IPS-20b (cell line): ENCODE measurements around the gene BCAP29.
"Not testable (repeated sequence)": the region's sequence is repeated elsewhere in the genome, so short reads cannot be mapped to it uniquely, and the experiment has no call there.

Source experiments
- H3K27ac ChIP-seq: one replicate; pipeline ENCODE4 v1.5.1; 2013; ENCODE audit warnings: low read length
- H3K27me3 ChIP-seq: 2 replicates; pipeline ENCODE4 v1.6.1; 2013; ENCODE audit warnings: mild to moderate bottlenecking, low read length, inconsistent platforms; ENCODE audit not compliant: insufficient read depth
- H3K36me3 ChIP-seq: 2 replicates; pipeline ENCODE4 v1.6.1; 2013; ENCODE audit warnings: low read depth, mild to moderate bottlenecking, inconsistent platforms, low read length, moderate library complexity; ENCODE audit not compliant: insufficient read depth
- H3K4me1 ChIP-seq: 2 replicates; pipeline ENCODE4 v1.6.1; 2013; ENCODE audit warnings: mild to moderate bottlenecking, control low read depth, inconsistent platforms, low read length, moderate library complexity; ENCODE audit not compliant: insufficient read depth
- H3K4me3 ChIP-seq: 2 replicates; pipeline ENCODE4 v1.5.1; 2013; ENCODE audit warnings: mild to moderate bottlenecking, low read length, inconsistent platforms
- H3K9ac ChIP-seq: 2 replicates; pipeline ENCODE4 v1.6.1; 2013; ENCODE audit warnings: low read depth, mild to moderate bottlenecking, inconsistent platforms, low read length, moderate library complexity
- H3K9me3 ChIP-seq: 2 replicates; pipeline ENCODE4 v1.6.1; 2013; ENCODE audit warnings: mild to moderate bottlenecking, low read depth, low read length, inconsistent platforms; ENCODE audit not compliant: insufficient read depth

The BCAP29 gene

DNA sequence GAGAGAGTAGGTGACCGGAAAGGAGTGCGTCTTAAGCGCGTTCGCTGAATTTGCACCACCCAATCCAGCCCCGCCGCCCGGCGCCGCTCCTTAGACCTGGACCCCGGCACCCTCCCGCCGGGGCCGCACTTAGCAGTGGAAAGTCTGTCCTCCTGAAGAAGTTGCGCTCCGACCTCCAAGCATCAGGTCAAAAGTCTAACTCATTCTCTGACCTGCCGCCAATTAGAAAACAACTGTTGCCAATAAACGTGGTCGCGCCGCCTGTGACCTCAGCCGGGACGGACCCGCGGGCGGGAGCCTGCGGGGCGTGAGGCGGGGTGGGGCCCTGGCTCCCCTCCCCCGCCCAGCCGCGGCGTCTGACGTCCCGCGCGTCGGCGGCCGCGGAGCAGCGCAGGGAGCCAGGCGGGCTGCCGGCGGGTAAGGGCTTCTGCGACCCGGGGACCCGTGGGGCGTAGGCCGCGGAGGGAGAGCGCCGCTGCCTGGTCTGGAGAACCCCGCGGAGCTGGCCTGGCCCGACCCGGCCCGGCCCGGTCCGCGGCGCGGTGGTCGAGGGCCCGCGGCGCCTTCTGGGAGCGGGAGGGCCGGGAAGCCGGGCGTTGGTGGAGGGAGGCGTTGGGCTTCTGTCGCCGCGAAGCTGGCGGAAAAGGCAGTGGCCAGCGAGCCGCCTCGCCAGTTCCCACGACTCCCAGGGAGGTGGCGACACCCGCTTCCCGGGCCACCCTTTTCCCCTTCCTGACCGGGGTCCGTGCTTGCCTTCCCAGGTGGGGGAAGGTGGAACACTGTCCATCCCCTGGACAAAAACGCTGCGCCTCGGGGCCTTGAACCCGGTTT lies at the start of gene BCAP29:
Gene BCAP29 (plus strand): TSS at position 362 of the 831 bp plus-strand sequence. CDS start 527 bp downstream, outside the sequence.
- Histone ChIP-seq H3K9me3 (no peaks in the 10 kb centered on the region), H3K4me1 (peaks cover 2% of the 10 kb centered on the region; the same call in 1 of the 2 replicates), H3K9ac (peak within 1 kb of the TSS; percentile 88), H3K36me3 (peaks cover 27% of the 10 kb centered on the region), H3K4me3 (peak within 1 kb of the TSS; percentile 94), H3K27ac (peak within 1 kb of the TSS; percentile 19), H3K27me3 (no peaks in the 10 kb centered on the region)

GRCh38 chr7:107530751-107531150 lies 49.3 kb upstream of the BCAP29 start:
- peaks cover 10% of the 10 kb centered on the region; the same call in 1 of the 2 replicates for H3K36me3 ChIP-seq
- no peaks in the 10 kb centered on the region for H3K9me3 ChIP-seq
- no peak overlapping the region for H3K4me3 ChIP-seq
- no peaks in the 10 kb centered on the region for H3K27me3 ChIP-seq
- H3K27ac ChIP-seq = no peak overlapping the region
- H3K4me1 ChIP-seq = peaks cover 5% of the 10 kb centered on the region
- no peak overlapping the region for H3K9ac ChIP-seq

DNA sequence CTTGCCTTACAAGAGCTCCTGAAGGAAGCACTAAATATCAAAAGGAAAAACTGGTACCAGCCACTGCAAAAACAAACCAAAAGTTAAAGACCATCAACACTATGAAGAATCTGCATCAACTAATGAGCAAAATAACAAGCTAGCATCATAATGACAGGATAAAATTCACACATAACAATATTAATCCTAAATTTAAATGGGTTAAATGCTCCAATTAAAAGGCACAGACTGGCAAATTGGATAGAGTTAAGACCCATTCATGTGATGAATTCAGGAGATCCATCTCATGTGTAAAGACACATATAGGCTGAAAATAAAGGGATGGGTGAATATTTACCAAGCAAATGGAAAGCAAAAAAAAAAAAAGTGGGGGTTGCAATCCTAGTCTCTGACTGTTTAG lies 45.9 kb upstream of the BCAP29 start:
- no peak overlapping the region for H3K9ac ChIP-seq
- H3K36me3 ChIP-seq = no peaks in the 10 kb centered on the region
- H3K27me3 ChIP-seq = no peaks in the 10 kb centered on the region

GRCh38 chr7:107537228-107537627 lies 42.8 kb upstream of the BCAP29 start:
- H3K27me3 ChIP-seq, H3K27ac ChIP-seq, H3K9me3 ChIP-seq, H3K4me3 ChIP-seq, H3K36me3 ChIP-seq, H3K9ac ChIP-seq, H3K4me1 ChIP-seq: not testable (repeated sequence)

More for the DNA sequence above, 45.9 kb upstream of the BCAP29 start:
- Histone ChIP-seq H3K4me1 (peaks cover 8% of the 10 kb centered on the region; the same call in 1 of the 2 replicates), H3K4me3 (no peak overlapping the region), H3K9me3 (no peaks in the 10 kb centered on the region), H3K27ac (no peak overlapping the region)

DNA sequence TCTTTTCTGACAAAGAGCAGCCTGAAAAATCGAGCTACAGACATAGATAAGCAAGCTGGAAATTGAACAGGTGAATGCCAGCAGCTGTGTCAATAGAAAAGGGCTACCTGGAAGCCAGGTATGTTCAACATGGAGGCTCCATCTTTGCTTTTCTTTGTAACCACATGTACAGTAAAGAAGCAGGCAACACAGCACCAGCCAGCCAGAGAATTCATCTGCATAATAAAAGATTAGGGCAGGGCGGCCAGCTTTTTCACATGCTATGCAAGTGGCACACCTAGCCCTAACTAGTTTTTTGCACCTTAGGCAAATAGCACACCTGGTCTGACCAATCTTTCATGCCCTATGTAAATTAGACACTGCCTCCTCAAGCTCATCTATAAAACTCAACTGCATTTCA lies 42.0 kb upstream of the BCAP29 start:
- H3K9me3 ChIP-seq = no peaks in the 10 kb centered on the region
- H3K27ac ChIP-seq = no peak overlapping the region
- H3K27me3 ChIP-seq = no peaks in the 10 kb centered on the region
- no peak overlapping the region for H3K4me3 ChIP-seq
- no peaks in the 10 kb centered on the region for H3K36me3 ChIP-seq
- H3K4me1 ChIP-seq = 0 out of 2 replicates have a peak, but pooled peaks cover 3% of the 10 kb centered on the region
- H3K9ac ChIP-seq = no peak overlapping the region

- H3K4me1 ChIP-seq = 0 out of 2 replicates have a peak, but pooled peaks cover 1% of the 10 kb centered on the region
- H3K27me3 ChIP-seq = no peaks in the 10 kb centered on the region
- no peak overlapping the region for H3K27ac ChIP-seq
- H3K9ac ChIP-seq = no peak overlapping the region
- no peak overlapping the region for H3K4me3 ChIP-seq
- H3K36me3 ChIP-seq = peaks cover 26% of the 10 kb centered on the region
- 0 out of 2 replicates have a peak, but pooled peaks cover 3% of the 10 kb centered on the region for H3K9me3 ChIP-seq
These were observed 36.6 kb upstream of the BCAP29 start for GRCh38 chr7:107543338-107543993.

DNA sequence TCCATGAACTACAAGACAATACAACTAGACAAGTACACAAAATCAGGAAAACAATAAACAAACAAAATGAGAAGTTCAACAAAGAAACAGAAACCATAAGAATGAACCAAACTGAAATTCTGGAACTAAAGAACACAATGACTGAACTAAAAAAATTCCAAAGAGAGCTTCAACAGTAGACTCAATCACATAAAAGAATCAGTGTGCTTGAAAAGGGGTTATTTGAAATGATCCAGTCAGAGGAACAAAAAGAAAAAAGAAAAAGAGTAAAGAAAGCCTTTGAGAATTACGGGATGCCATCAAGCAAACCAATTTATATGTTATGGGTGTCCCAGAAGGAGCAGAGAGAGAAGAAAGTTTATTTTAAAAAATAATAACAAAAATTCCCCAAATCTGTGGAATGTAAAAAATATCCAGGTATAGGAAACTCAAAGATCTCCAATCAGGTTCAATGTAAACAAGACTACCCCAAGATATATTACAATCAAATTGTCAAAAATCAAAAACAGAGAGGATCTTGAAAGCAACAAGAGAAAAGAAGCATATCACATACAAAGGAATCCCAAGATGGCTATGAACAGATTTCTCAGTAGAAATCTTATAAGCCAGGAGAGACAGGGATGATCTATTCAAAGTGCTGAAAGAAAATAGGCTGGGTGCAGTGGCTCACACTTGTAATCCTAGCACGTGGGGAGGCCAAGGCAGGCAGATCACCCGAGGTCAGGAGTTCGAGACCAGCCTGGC lies 35.0 kb upstream of the BCAP29 start:
- Histone ChIP-seq H3K27me3 (no peaks in the 10 kb centered on the region), H3K4me3 (no peak overlapping the region), H3K4me1 (no peaks in the 10 kb centered on the region), H3K27ac (no peak overlapping the region), H3K9me3 (0 out of 2 replicates have a peak, but pooled peaks cover 3% of the 10 kb centered on the region), H3K9ac (no peak overlapping the region), H3K36me3 (peaks cover 26% of the 10 kb centered on the region)

DNA sequence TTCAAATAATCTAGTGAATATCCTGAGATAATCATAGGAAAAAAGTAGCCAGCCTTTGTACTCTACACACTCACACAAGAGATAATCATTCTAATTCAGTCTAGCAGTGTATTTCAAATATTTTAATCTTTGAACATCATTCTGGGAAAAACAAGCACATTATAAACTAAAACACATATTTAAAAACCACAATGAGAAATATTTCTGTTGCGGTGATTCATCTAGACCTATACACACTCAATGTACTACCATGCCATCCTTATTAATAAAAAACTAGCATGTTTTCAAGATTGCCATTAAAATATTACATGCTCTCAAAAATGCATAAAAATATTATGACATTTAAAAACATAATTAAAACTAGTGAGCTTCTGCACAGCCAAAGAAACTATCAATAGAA lies 28.1 kb upstream of the BCAP29 start:
- H3K9ac ChIP-seq = no peak overlapping the region
- H3K36me3 ChIP-seq = peaks cover 56% of the 10 kb centered on the region
- no peak overlapping the region for H3K4me3 ChIP-seq
- no peaks in the 10 kb centered on the region for H3K27me3 ChIP-seq
- no peak overlapping the region for H3K27ac ChIP-seq
- H3K9me3 ChIP-seq = no peaks in the 10 kb centered on the region
- H3K4me1 ChIP-seq = no peaks in the 10 kb centered on the region

- no peaks in the 10 kb centered on the region for H3K4me1 ChIP-seq
- peaks cover 61% of the 10 kb centered on the region for H3K36me3 ChIP-seq
- H3K9ac ChIP-seq = no peak overlapping the region
- H3K27me3 ChIP-seq = no peaks in the 10 kb centered on the region
- no peaks in the 10 kb centered on the region for H3K9me3 ChIP-seq
- no peak overlapping the region for H3K4me3 ChIP-seq
- H3K27ac ChIP-seq = no peak overlapping the region
These were observed 24.2 kb upstream of the BCAP29 start for GRCh38 chr7:107555893-107556292.

- Histone ChIP-seq H3K9ac (no peak overlapping the region), H3K36me3 (peaks cover 33% of the 10 kb centered on the region), H3K27me3 (no peaks in the 10 kb centered on the region), H3K27ac (no peak overlapping the region), H3K9me3 (no peaks in the 10 kb centered on the region), H3K4me3 (no peak overlapping the region), H3K4me1 (peaks cover 13% of the 10 kb centered on the region)
These were observed 20.2 kb upstream of the BCAP29 start for GRCh38 chr7:107559864-107560263.

- Histone ChIP-seq H3K9ac (no peak overlapping the region), H3K27ac (no peak overlapping the region), H3K27me3 (no peaks in the 10 kb centered on the region), H3K9me3 (no peaks in the 10 kb centered on the region), H3K4me3 (no peak overlapping the region), H3K36me3 (peaks cover 22% of the 10 kb centered on the region), H3K4me1 (peaks cover 16% of the 10 kb centered on the region)
These were observed 19.0 kb upstream of the BCAP29 start for GRCh38 chr7:107560898-107561516.
